Naive thymus-derived CD4-positive, alpha-beta T cell (primary cell): ENCODE measurements around the gene LRR1. TPM values are rescaled to one million over a fixed set of nuclear protein-coding genes. Genes with fewer than 3 reads are reported as not detected.

Experiments used
- ATAC-seq: fragments of 150-1000 bp; cut with Tn5 transposase; 2 replicates; pipeline ENCODE4 v1.10.0; 2021; ENCODE audit warnings: mild to moderate bottlenecking, moderate library complexity
- CTCF ChIA-PET: fragments of 350-600 bp; sonication (Branson Sonifier 250); formaldehyde crosslinking; loops from one replicate; lab custom pipeline; 2021; ENCODE audit warnings: antibody characterized with exemption; lab: Charles Lee
- POLR2A ChIA-PET: fragments of 350-600 bp; sonication (Branson Sonifier 250); formaldehyde crosslinking; loops from one replicate; lab custom pipeline; 2021; ENCODE audit warnings: antibody characterized with exemption, inconsistent platforms; lab: Charles Lee
- DNase-seq, 9 donors: peaks; one replicate each; pipeline versions ENCODE4 v3.0.0 to v3.0.0-alpha.2; 2020 to 2022; ENCODE audit warnings: mixed read lengths in 1 of 9
- H3K27ac ChIP-seq: one replicate; pipeline ENCODE4 v1.7.0; 2013; ENCODE audit warnings: mild to moderate bottlenecking, low read depth, low read length, moderate library complexity
- H3K27me3 ChIP-seq, 2 donors: one replicate each; pipeline ENCODE4 v1.7.0; 2013; ENCODE audit warnings: low read length in 2 of 2, mild to moderate bottlenecking in 2 of 2, moderate library complexity in 2 of 2; ENCODE audit not compliant: control insufficient read depth in 2 of 2, insufficient read depth in 2 of 2
- H3K36me3 ChIP-seq, 3 experiments: 1 replicate in 2 of 3; 2 replicates in 1 of 3; pipeline ENCODE4 v1.7.0; 2013; ENCODE audit warnings: low read length in 3 of 3, mild to moderate bottlenecking in 3 of 3, moderate library complexity in 1 of 3; ENCODE audit not compliant: insufficient read depth in 3 of 3, control insufficient read depth in 2 of 3
- H3K4me1 ChIP-seq, 2 donors: one replicate each; pipeline ENCODE4 v1.7.0; 2013; ENCODE audit warnings: low read length in 2 of 2, mild to moderate bottlenecking in 2 of 2, moderate library complexity in 1 of 2; ENCODE audit not compliant: control insufficient read depth in 2 of 2, insufficient read depth in 2 of 2
- H3K4me3 ChIP-seq: 2 replicates; pipeline ENCODE4 v1.7.0; 2013; ENCODE audit warnings: mild to moderate bottlenecking, low read length
- H3K9me3 ChIP-seq, 3 experiments: 1 replicate in 2 of 3; 2 replicates in 1 of 3; pipeline ENCODE4 v1.7.0; 2013; ENCODE audit warnings: low read length in 3 of 3; ENCODE audit not compliant: control insufficient read depth in 2 of 3
- H3K27ac Mint-ChIP-seq, 9 donors: one replicate each; pipeline ENCODE4 v1.8.0; 2020 to 2022; ENCODE audit warnings: mixed read lengths in 9 of 9, mild to moderate bottlenecking in 8 of 9, moderate library complexity in 5 of 9, inconsistent platforms in 2 of 9
- H3K27me3 Mint-ChIP-seq, 5 donors: one replicate each; pipeline ENCODE4 v1.8.0; 2021 to 2022; ENCODE audit warnings: mixed read lengths in 5 of 5, mild to moderate bottlenecking in 1 of 5
- H3K36me3 Mint-ChIP-seq, 5 donors: one replicate each; pipeline ENCODE4 v1.8.0; 2020 to 2022; ENCODE audit warnings: mixed read lengths in 5 of 5, mild to moderate bottlenecking in 3 of 5, inconsistent platforms in 1 of 5
- H3K4me1 Mint-ChIP-seq, 7 donors: one replicate each; pipeline ENCODE4 v1.8.0; 2020 to 2022; ENCODE audit warnings: mixed read lengths in 7 of 7, mild to moderate bottlenecking in 3 of 7, inconsistent platforms in 1 of 7
- H3K4me3 Mint-ChIP-seq, 10 donors: one replicate each; pipeline ENCODE4 v1.8.0; 2020 to 2022; ENCODE audit warnings: mild to moderate bottlenecking in 10 of 10, mixed read lengths in 10 of 10, moderate library complexity in 6 of 10, inconsistent platforms in 2 of 10
- H3K9me3 Mint-ChIP-seq, 11 donors: one replicate each; pipeline ENCODE4 v1.8.0; 2020 to 2022; ENCODE audit warnings: mixed read lengths in 11 of 11, mild to moderate bottlenecking in 4 of 11, inconsistent platforms in 1 of 11, moderate library complexity in 1 of 11
- intact Hi-C, 2 donors: fragments of 100-400 bp; cut with micrococcal nuclease; formaldehyde crosslinking; loops; one replicate each; pipeline ENCODE4 v1.15.1; 2023
- polyA plus RNA-seq, 2 donors: library from polyadenylated mRNA; unstranded; fragments of 300-500 nt; fragmentation: Illumina TruSeq; gene quantifications; one replicate each; pipeline ENCODE4 v1.2.3, GENCODE V29; 2021
- total RNA-seq, 6 experiments: library from RNA in 5 of 6; stranded (reverse) in 5 of 6; gene quantifications; 1 replicate in 5 of 6; 2 replicates in 1 of 6; pipeline ENCODE4 v1.2.3 and lab custom pipeline; 2021 to 2026

Gene LRR1
- total and polyA plus RNA-seq, 7 experiments from 2014 or later = 7.5 to 39.7 (median 13.3) TPM

DNA sequence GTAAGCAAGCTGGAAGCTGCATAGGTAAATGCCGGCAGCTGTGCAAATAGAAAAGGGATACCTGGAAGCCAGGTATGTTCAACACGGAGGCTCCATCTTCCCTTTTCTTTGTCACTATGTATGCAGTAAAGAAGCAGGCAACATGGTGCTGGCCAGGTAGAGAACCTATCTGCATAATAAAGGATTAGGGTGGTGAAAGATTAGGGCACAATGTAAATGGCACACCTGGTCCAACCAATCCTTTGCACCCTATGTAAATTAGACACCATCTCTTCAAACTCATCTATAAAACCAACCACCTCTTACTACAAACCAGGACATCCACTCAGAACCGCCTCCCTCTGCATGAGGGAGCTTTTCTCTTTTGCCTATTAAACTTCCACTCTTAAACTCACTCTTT lies 44.8 kb upstream of the LRR1 start:
- Histone ChIP-seq H3K27ac (no peak overlapping the region), H3K4me1 (no peaks in the 10 kb centered on the region), H3K36me3 (no peaks in the 10 kb centered on the region), H3K27me3 (no peaks in the 10 kb centered on the region), H3K9me3 (no peaks in the 10 kb centered on the region), H3K4me3 (no peak overlapping the region)
- no peak for DNase-seq
- ChIA-PET POLR2A (no interaction called here), CTCF (no interaction called here)
- no peak overlapping the region for H3K4me3 Mint-ChIP-seq
- no peak for ATAC-seq
- no peak overlapping the region for H3K27ac Mint-ChIP-seq
- peaks cover 0 to 8% (median 0%) of the 10 kb centered on the region in 5 donors for H3K27me3 Mint-ChIP-seq
- intact Hi-C loops = no loop called here
- peaks cover 0 to 1% (median 0%) of the 10 kb centered on the region in 11 donors for H3K9me3 Mint-ChIP-seq
- no peaks in the 10 kb centered on the region for H3K36me3 Mint-ChIP-seq
- no peaks in the 10 kb centered on the region for H3K4me1 Mint-ChIP-seq

DNA sequence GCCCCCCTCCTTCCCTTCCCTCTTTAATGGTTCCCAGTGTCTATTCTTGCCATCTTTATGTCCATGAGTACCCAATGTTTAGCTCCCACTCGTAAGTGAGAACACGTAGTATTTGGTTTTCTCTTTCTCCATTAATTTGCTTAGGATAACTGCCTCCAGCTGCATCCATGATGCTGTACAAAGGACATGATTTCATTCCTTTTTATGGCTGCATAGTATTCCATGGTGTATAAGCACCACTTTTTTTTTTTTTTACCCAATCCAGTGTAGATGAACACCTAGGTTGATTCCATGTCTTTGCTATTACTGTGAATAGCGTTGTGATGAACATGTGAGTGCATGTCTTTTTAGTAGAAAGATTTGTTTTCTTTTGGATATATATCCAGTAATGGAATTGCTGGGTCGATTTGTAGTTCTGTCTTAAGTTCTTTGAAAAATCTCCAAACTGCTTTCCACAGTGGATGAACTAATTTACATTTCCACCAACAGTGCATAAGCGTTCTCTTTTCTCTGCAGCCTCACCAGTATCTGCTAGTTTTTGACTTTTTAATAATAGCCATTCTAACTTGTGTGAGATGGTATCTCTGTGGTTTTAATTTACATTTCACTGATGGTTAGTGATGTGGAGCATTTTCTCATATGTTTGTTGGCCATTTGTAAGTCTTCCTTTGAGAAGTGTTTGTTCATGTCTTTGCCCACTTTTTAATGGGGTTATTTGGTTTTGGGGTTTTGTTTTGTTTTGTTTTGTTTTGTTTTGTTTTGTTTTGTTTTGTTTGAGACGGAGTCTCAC lies 38.6 kb upstream of the LRR1 start:
- H3K27me3 Mint-ChIP-seq = peaks cover 0 to 11% (median 6%) of the 10 kb centered on the region in 5 donors
- ATAC-seq (no peak), DNase-seq (no peak)
- no peaks in the 10 kb centered on the region for H3K27me3 ChIP-seq
- ChIA-PET CTCF (no interaction called here), POLR2A (no interaction called here)
- peaks cover 0 to 4% (median 0%) of the 10 kb centered on the region in 7 donors for H3K4me1 Mint-ChIP-seq
- H3K9me3 ChIP-seq = no peaks in the 10 kb centered on the region
- H3K4me3 Mint-ChIP-seq = no peak overlapping the region
- intact Hi-C loops = no loop called here
- no peaks in the 10 kb centered on the region for H3K4me1 ChIP-seq
- H3K36me3 Mint-ChIP-seq = peaks cover 0 to 4% (median 0%) of the 10 kb centered on the region in 5 donors
- H3K27ac Mint-ChIP-seq = no peak overlapping the region
- H3K9me3 Mint-ChIP-seq = peaks cover 0 to 2% (median 0%) of the 10 kb centered on the region in 11 donors
- no peak overlapping the region for H3K4me3 ChIP-seq
- H3K36me3 ChIP-seq = no peaks in the 10 kb centered on the region
- H3K27ac ChIP-seq = no peak overlapping the region

DNA sequence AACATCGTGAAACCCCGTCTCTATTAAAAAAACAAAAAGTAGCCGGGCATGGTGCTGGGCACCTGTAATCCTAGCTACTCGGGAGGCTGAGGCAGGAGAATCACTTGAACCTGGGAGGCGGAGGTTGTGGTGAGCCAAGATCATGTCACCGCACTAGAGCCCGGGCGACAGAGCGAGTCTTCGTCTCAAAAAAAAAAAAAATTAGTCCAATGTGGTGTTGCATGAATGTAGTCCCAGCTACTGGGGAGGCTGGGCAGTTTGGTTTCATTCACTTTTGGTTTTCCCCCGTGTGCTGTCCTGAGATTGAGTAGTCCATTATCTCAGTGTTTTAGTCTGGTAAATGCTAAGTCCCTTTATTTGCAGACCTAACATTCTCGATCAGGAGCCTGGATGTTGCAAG lies 32.0 kb upstream of the LRR1 start:
- Histone ChIP-seq H3K36me3 (peaks cover 0 to 4% (median 0%) of the 10 kb centered on the region in 3 experiments), H3K9me3 (peaks cover 0 to 9% (median 0%) of the 10 kb centered on the region in 3 experiments), H3K27me3 (no peaks in the 10 kb centered on the region), H3K4me1 (no peaks in the 10 kb centered on the region), H3K27ac (no peak overlapping the region), H3K4me3 (no peak overlapping the region)
- peaks cover 0 to 14% (median 5%) of the 10 kb centered on the region in 11 donors for H3K9me3 Mint-ChIP-seq
- ChIA-PET CTCF (no interaction called here), POLR2A (no interaction called here)
- H3K27ac Mint-ChIP-seq = peak overlapping the region in 1 of 9 donors; percentile 12
- intact Hi-C loops = no loop called here
- peaks cover 0 to 4% (median 0%) of the 10 kb centered on the region in 7 donors for H3K4me1 Mint-ChIP-seq
- H3K27me3 Mint-ChIP-seq = peaks cover 0 to 9% (median under 1%) of the 10 kb centered on the region in 5 donors
- no peak for ATAC-seq
- no peak for DNase-seq
- H3K4me3 Mint-ChIP-seq = no peak overlapping the region
- peaks cover 0 to 20% (median 12%) of the 10 kb centered on the region in 5 donors for H3K36me3 Mint-ChIP-seq

DNA sequence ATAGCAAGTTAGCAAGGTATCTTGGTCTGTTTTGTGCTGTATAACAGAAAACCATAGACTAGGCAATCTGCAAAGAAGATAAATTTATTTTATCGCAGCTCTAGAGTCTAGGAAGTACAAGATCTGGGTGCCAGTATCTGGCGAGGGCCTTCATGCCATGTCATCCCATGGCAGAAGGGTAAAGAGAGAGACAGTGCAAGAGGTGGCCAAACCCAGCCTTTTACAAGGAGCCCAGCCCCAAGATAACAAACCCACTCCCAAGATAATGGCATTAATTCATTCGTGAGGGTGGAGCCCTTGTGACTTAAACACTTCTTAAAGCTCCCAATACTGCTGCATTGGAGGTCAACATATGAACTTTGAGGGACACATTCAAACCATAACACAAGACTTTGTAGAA lies 29.5 kb upstream of the LRR1 start:
- Mint-ChIP-seq H3K27ac (no peak overlapping the region), H3K4me3 (no peak overlapping the region)
- ATAC-seq = no peak

DNA sequence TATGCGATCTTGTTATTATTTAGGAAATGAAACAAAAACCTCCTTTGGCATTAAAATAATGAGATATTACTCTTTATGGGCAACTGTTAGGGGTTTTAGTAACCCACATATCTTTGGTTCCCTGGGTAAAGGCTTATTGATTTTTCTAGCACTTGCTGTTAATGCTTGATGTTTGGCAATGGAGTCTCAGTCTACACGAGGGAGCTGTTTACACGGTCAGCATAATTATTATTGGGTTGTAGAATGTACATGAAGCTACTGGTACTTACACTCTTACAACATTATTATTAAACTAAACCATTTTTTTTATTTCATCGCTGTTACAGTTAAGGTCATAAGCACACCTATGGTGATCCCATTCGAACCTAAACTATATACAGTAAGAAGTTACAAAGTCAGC lies 24.7 kb upstream of the LRR1 start:
- no peak for ATAC-seq
- Histone ChIP-seq H3K4me1 (no peaks in the 10 kb centered on the region), H3K27me3 (no peaks in the 10 kb centered on the region), H3K27ac (no peak overlapping the region), H3K36me3 (peaks cover 0 to 40% (median 0%) of the 10 kb centered on the region in 3 experiments), H3K9me3 (peaks cover 0 to 9% (median 0%) of the 10 kb centered on the region in 3 experiments), H3K4me3 (no peak overlapping the region)
- intact Hi-C loops = no loop called here
- DNase-seq = no peak
- Mint-ChIP-seq H3K36me3 (peaks cover 4 to 60% (median 43%) of the 10 kb centered on the region in 5 donors), H3K27ac (no peak overlapping the region), H3K27me3 (no peaks in the 10 kb centered on the region), H3K4me3 (no peak overlapping the region), H3K9me3 (peaks cover 0 to 15% (median 5%) of the 10 kb centered on the region in 11 donors), H3K4me1 (peaks cover 0 to 16% (median 11%) of the 10 kb centered on the region in 7 donors)
- ChIA-PET CTCF (no interaction called here), POLR2A (interaction anchor here (0.9 kb wide), 1 partner anchor 193 kb away, joined by 3 read pairs; no protein-coding TSS in a partner anchor)

More for the DNA sequence above, 29.5 kb upstream of the LRR1 start:
- intact Hi-C loops = no loop called here
- Histone ChIP-seq H3K9me3 (peaks cover 0 to 9% (median 0%) of the 10 kb centered on the region in 3 experiments), H3K27ac (no peak overlapping the region), H3K36me3 (peaks cover 0 to 15% (median 0%) of the 10 kb centered on the region in 3 experiments), H3K4me1 (no peaks in the 10 kb centered on the region), H3K27me3 (no peaks in the 10 kb centered on the region), H3K4me3 (no peak overlapping the region)
- H3K27me3 Mint-ChIP-seq = no peaks in the 10 kb centered on the region
- peaks cover 0 to 15% (median 5%) of the 10 kb centered on the region in 11 donors for H3K9me3 Mint-ChIP-seq
- DNase-seq = no peak
- CTCF ChIA-PET = no interaction called here
- no peaks in the 10 kb centered on the region for H3K4me1 Mint-ChIP-seq
- peaks cover 0 to 37% (median 22%) of the 10 kb centered on the region in 5 donors for H3K36me3 Mint-ChIP-seq
- POLR2A ChIA-PET = no interaction called here

DNA sequence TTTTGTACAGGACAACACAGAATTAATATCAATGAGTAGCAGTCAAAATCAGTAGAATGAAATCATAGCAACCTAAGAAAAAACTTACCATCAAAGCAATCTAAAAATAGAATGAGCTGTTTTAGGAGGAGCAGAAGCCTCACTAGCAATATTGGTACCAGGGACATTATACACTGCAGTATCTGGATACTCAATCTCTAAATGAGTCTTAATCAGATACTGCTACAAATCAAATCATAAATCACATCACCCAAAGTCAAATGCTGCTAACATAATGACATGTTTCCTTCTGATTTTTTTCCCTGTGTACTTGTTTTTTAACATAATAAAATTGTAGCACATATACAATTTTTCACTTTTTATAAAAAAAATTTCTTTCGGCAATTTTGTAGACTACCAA lies 20.6 kb upstream of the LRR1 start:
- ATAC-seq = no peak

More for the DNA sequence above, 20.6 kb upstream of the LRR1 start:
- peak overlapping the region in 2 of 9 donors; percentile 6 to 28 for H3K27ac Mint-ChIP-seq
- ChIA-PET POLR2A (interaction anchor here (1.6 kb wide), 1 partner anchor 42 kb away, joined by 5 read pairs; the partner anchor contains the start of genes MGAT2 and RPL36AL), CTCF (no interaction called here)
- Histone ChIP-seq H3K9me3 (no peaks in the 10 kb centered on the region), H3K4me1 (peaks cover 3 to 6% of the 10 kb centered on the region in 2 donors), H3K27me3 (no peaks in the 10 kb centered on the region), H3K27ac (no peak overlapping the region), H3K4me3 (no peak overlapping the region), H3K36me3 (peaks cover 0 to 37% (median 3%) of the 10 kb centered on the region in 3 experiments)
- H3K9me3 Mint-ChIP-seq = no peaks in the 10 kb centered on the region
- no peak overlapping the region for H3K4me3 Mint-ChIP-seq
- DNase-seq = no peak
- peaks cover 11 to 51% (median 41%) of the 10 kb centered on the region in 5 donors for H3K36me3 Mint-ChIP-seq
- H3K4me1 Mint-ChIP-seq = peaks cover 18 to 53% (median 46%) of the 10 kb centered on the region in 7 donors
- intact Hi-C loops = no loop called here
- no peaks in the 10 kb centered on the region for H3K27me3 Mint-ChIP-seq
